Skin of body (tissue), 2 donors: ENCODE measurements around the gene NUP133. TPM values are rescaled to one million over a fixed set of nuclear protein-coding genes. Genes with fewer than 3 reads are reported as not detected.
"Not testable (repeated sequence)": the region's sequence is repeated elsewhere in the genome, so short reads cannot be mapped to it uniquely, and the experiment has no call there.

Experiments used
- DNase-seq: peaks from one replicate; lab custom pipeline; 2025; lab: John Stamatoyannopoulos, UW
- total RNA-seq: library from RNA; depleted of rRNA; stranded (reverse); fragments of >200 nt; gene quantifications from one replicate; pipeline ENCODE4 v1.2.3, GENCODE V29; 2014

Gene NUP133
- total RNA-seq, 1 donor from 2014 or later = 36.1 TPM

DNA sequence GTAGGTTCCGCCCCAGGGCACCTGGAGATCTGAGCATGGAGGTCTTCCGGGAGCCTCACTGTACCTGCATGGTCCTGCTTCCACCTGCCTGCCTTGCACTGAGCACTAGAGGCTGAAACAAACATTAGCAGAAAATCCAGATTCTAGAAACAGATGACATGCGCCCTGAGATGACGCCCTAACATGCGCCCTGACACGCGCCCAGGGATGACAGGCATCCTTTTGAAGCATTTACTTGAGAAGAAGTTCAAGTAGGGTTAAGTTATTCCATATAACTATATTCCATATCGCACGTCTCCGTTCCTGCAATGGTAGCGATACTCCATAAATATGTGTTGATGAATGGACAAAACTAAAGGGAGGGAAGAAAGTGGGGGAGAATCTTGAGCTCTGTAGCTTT lies 87.9 kb downstream of the NUP133 start:
- no peak for DNase-seq

DNA sequence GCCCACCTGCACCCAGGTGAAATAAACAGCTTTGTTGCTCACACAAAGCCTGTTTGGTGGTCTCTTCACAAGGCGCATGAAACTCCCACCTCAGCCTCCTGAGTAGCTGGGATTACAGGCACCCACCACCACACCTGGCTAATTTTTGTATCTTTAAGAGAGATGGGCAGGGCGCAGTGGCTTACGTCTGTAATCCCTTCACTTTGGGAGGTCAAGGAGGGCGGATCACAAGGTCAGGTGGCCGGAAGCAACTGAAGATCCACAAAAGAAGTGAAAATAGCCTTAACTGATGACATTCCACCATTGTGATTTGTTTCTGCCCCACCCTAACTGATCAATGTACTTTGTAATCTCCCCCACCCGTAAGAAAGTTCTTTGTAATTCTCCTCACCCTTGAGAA lies 89.6 kb downstream of the NUP133 start:
- not testable (repeated sequence) for DNase-seq

DNA sequence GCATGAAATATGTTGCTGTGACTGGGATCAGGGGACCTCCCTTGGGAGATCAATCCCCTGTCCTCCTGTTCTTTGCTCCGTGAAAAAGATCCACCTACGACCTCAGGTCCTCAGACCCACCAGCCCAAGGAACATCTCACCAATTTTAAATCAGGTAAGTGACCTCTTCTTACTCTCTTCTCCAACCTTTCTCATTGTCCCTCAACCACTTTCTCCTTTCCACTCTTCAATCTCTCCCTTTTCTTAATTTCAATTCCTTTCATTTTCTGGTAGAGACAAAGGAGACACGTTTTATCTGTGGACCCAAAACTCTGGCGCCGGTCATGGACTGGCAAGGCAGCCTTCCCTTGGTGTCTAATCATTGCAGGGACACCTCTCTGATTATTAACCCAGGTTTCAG lies 95.3 kb downstream of the NUP133 start:
- not testable (repeated sequence) for DNase-seq

DNA sequence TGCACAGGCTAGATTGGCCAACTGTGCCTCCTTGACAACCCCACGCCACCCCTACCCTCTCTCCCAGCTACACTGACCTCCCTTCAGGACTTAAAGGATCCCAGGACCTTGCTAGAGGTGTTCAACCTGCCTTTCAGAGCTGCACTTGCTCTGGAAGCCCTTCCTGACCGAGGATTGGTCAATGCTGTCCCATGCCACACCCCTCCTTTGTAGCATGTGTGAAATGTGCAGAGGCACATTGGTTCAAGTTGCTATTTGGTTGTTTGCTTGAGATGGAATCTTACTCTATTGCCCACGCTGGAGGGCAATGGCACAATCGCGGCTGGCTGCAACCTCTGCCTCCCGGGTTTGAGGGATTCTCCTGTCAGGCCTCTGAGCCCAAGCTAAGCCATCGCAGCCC lies 96.1 kb downstream of the NUP133 start:
- DNase-seq = no peak

DNA sequence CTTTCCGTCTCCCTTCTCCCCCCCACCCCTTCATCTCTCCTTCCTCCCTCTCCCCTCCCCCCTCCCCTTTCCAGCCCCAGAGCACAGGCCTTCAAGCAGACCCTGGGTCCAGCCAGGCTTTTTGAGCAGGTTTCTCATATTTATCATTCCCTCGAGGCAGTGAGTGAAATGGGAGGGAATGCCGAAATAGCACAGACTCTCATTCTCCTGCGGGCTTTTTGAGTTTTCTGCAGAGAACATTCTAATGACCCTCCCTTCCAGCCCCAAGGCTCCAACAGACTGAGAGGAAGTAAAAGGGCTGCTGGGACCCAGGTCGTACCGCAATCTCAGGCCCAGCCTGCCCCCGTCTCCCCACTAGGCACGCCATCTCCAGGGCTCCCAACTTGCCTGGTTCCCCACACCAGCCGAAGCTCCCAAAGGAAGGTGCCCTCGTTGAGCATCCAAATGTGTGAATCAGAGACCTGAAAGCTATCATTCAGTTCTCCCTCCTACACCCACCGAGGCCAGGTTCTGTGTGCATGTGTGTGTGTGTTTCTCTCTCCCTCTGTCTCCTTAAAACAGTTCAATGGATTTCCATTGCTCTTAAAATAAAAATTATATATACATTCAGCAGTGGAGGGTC lies 96.6 kb downstream of the NUP133 start:
- no peak for DNase-seq

DNA sequence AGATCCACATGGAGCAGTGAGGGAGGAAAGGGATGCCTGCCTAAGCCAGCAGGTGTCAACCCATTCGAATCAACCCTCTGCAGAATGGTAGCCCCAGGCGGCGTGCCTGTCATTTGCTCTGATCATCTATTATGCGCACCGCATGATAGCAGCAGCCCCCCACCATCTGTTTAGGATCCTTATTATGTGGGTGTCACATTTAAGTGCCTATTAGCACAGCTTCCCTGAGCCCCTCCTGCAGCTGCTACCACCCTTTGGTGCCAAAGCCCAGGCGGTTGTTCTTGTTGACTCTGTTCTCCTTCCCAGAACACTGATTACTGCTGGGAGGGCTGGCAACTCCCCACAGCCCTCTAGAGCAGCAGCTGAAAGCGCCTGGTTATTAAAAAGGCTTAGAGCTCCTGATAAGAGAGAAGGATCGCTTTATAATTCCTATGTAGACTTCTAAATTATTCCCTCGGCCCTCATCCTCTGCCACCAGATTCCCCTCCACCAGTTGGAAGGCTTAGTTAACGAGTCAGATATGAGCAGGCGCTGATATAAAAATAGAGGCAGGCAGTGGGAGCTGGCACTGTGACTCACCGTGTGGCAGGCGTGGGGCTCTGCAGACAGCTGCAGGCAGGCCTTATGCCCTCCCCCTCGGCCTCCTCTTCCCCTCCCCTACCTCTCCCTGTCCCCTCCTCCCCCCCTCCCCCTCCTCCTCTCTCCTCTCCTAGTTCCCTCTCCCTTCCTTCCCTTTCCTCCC lies 97.3 kb downstream of the NUP133 start:
- DNase-seq = no peak

DNA sequence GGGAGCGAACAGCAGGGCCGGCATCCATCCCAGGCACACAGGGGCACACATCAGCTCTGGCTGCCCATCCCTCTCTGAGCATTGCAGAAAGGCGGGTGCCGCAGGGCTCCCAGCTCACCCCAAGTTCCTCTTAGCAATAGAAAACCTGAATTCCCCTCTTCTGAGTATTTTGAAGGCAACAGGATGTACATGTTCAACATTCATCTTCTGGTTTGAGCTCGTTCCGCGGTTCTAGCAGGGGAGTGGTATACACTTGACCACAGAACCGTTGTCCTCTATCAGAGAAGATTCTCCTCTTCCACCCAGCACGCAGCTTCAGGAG lies 97.8 kb downstream of the NUP133 start:
- no peak for DNase-seq

DNA sequence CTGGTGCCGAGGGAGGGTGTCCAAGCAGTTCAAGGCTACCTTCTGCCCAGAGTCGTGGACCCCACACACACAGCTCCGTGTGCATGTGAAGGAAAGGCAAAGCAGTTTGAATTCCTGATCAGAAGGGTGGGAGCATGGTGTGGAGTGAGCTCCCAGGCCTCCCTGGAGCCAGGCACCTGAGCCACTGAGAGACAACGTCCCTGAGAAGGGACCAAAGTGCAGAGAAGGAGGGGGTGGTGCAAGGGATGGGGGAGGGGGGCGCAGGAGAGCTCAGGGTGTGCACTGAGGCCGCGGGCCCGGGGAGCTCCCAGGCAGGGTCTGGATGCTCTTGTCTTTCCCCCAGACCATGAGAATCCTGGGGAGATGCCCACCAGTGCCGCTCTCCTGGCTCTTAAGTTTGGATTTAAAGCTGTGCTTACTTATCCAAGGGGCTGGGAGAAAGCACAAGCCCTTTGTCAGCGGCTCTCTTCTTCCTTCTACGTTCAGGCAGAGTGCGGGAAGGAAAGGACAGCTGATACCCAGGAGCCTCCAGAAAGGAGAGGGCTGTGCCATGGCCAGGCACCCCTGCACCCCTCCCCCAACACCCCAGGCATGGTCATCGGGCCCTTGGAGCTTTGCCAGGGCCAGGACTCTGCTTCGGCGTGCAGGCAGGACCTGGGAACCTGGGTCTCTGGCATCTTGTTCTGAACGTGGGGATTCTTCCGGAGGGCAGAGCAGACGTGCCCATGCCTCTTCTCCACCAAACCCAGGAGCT lies 98.3 kb downstream of the NUP133 start:
- DNase-seq = no peak

DNA sequence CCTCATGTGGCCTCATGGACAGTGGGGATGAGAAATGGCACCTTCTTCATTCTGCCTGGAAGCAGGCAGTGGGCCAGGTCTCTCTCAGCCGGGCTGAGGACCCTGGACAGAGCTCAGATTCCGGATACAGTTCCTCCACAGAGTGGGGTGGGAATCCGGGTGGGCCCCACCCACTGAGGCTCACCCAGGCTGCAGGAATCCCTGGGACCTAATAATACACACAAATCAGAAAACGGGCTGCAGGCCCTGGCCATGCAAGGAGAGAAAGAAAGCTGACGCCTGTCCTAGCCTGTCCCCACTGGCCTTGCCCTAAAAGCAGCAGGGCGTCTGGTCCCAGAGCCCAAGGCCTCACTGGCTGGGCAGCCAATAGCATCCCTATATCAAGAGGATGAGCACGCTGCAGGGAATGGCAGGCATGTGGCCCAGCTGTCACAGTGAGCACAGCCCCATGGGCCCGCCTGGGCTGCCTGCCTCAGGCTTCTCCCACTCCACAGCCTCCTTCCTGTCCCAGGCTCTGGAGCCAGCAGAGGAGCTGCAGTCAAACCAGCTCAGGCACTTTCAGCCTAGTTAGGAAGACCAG lies 99.6 kb downstream of the NUP133 start:
- peak; percentile 4 for DNase-seq

DNA sequence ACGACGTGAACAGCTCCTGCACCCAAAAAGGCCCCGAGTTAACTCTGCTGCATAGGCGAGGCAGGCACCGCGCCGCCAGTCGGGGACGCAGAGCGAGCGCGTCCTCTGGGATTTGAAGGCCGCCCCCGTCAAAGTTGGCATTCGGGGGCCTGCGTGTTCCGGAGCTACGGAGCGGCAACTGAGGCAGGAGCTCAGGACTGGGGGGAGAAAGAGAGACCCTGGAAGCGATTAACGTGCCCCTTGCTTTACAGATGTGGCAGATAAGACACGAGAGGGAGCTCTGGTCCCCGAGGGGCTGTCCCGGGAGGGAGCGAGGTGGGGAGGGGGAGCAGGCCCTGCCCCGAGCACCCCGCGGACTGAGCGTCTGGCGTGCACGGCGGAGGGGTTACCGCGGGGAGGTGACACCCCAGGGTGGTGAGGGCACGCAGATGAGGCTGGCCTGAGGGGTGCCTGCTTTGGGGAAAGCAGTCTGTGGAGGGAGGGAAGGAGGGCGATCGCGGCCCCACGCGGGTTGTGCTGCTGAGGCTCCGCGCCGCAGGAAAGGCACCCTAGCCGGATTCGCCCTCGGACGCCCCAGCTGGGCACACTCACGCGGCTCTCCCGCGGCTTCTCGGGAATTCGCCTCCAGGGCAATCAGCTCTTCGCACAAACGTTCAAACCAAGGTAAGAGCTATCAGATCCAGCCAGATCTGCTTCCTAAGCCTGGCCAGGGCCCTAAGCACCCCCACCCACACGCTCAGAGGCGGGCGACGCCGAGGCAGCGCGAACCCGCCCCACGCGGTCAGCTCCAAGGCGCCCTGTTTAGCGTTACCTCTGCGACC lies 100.7 kb downstream of the NUP133 start:
- no peak for DNase-seq

DNA sequence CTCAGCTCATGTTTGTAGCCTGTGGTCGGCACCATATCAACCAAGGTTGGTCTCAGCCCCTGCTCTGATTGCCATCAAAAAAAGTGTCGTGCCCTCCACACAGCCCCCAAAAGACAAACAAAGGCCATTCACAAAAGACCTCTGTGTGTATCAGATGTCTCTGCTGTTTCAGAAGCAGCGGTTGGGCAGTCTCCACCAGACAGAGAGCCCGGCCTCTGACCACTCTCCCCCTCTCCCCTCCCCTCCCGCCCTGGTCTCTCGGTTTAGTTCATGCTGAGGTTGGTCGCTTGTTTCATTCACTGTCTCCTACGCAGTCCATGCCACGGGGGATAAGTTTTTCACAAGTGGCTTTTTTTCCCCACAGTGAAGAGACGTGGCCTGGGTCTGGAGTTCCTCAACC lies 101.3 kb downstream of the NUP133 start:
- DNase-seq = no peak

DNA sequence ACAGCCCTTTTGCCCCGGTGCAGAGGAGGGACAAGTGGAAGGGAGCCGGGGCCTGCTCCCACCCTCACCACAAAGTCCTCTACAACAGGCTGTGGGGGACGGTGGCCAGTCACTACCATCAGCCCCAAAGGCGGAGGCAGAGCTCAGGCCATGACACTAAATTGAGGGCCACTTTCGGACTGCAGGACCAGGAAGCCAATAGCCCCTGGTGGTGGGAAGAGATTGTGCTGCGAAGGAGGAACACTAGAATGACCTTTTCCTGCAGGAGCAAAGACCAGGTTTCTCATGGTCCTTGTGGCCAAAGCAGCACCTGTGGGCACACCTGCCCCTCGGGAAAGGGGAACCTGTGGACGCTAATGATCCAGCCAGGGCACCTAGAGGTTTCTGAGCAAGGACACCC lies 104.6 kb downstream of the NUP133 start:
- no peak for DNase-seq

DNA sequence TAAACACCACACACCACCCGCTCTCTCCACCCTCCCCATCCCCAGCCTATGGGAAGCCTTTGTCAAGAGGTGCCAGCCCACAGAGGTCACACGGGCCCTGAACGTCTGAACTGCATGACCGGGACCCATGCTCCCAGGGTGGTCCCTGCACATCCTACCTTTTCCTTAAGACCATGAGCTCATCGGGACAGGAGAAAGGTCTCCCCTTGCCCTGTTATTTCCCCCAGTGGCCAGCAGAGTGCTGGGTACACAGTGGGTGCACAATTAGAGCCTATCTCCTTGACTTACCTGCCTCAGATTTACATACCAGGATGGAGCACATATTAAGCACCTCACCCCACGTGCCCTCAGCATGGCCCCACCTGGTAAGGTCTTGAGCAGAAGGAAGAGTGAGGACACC lies 105.1 kb downstream of the NUP133 start:
- no peak for DNase-seq

DNA sequence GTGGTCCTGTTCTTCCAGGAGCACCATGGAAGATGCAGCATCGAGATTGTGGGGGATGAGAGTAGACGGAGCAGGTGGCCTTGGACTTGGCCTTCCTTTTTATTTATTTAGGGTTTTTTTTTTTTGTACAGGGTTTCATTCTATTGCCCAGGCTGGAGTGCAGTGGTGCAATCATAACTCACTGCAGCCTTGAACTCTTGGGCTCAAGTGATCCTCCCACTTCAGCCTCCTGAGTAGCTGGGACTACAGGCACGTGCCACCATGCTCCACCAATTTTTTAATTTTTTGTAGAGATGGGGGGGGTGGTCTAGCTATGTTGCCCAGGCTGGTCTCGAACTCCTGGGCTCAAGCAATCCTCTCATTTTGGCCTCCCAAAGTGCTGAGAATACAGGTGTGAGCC lies 105.8 kb downstream of the NUP133 start:
- not testable (repeated sequence) for DNase-seq

DNA sequence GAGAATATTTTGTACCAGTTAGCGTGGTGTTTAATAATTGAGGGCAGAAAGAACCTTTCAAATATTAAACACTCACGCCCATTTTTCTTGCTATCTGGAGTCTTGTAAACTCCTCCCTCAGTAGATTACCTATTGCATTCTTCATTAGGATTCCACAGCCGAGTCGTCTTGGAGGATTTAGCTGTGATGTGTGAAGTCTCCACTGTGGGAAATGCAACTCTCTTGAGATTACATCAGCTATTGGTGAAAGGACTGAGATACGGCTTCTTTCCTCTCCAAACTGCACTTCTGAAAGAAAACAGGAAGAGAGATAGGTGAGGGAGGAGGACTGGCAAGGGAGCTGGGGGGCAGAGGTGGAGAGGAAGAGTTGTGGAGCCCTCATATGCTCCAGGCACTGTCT lies 110.4 kb downstream of the NUP133 start:
- no peak for DNase-seq

DNA sequence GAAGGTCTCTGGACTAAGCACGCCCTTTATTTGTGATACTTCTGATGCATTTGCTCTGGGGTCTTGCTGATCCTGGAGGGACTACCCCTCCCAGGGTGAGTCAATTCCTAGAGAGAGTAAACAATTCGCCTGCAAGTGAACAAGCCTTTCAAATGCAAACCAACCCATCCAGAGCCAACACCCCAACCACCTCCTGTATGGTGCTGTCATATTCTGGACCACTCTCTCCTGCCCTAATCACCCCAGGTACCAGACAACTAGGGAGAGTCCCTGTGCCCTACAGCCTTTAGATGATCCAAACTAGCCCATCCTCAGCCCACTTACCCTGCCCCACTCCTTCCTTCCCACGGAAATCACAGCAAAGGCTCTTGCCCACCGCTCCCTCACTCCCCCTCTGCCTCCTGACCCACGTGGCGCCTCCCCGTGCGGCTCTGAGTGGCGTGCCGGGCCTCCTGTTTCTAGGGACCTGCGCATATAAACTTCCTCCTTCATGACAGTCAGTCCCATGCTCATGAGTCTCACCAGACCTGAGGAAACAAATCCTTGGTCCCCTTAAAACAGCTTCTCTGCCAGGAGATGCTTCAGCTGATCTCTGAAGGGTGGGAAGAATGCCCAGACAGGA lies 111.4 kb downstream of the NUP133 start:
- no peak for DNase-seq

DNA sequence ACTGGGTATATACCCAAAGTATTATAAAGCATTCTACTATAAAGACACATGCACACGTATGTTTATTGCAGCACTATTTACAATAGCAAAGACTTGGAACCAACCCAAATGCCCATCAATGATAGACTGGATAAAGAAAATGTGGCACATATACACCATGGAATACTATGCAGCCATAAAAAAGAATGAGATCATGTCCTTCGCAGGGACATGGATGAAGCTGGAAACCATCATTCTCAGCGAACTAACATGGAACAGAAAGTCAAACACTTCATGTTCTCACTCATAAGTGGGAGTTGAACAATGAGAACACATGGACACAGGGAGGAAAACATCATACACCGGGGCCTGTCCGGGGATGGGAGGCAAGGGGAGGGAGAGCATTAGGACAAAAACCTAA lies 113.6 kb downstream of the NUP133 start:
- not testable (repeated sequence) for DNase-seq

DNA sequence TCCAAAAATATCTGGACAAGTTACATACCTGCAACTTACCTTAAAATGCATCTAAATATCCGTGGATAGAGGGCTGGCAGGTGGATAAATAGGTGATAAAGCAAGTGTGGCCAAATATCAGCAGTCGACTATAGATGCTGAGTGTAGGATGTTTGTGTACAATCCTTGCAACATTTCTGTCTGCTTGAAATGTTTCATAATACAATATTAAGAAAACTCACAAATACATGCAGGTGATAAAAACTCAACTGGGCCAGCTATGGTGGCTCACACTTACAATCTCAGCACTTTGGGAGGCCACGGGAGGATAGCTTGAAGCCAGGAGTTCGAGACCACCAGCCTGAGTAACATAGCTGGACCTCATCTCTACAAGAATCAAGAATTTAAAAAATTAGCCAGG lies 115.2 kb downstream of the NUP133 start:
- no peak for DNase-seq
